Measurements from ENCODE around the gene BRF1. TPM values are rescaled to one million over a fixed set of nuclear protein-coding genes. Genes with fewer than 3 reads are reported as not detected.
A peak's percentile ranks its signal among the peaks of the same experiment; 100 is the strongest.

The BRF1 gene
- total RNA-seq, 2 experiments from 2014 or later: 25.5 to 27.4 TPM

DNA sequence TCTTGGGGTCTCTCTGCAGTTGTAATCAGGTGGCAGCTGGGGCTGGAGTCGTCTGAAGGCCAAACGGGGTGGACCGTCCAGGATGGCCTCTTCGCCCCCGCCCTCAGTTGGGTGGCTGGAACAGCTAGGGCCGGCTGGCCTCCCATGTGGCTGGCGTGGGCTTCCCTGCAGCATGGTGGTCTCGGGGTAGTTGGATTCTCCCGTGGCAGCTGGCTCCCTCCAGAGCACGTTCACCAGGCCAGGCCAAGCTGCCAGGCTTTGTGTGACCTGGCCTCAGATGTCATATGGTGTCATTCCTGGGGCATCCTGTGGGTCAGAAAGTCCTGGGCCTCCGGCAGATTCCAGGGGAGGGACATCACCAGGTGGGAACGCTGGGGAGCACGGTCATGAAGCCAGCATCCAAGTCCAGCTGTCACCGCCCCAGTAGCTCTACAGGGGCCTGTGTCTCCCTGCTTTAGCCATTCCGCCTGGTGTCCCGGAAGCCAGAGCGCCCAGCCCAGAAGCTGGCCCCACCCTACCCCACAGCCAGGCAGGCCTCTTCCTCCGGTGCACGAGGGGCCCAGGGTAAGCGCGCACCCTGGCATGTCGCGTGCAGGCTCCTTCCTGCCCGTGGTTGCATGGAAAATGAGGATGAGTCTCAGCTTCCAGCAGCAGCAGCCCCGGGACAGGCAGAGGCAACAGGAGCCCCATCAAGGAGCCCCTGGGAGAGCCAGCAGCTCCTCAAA is 118.3 kb downstream of the BRF1 start:
- intact Hi-C loops (cut with micrococcal nuclease): no loop called here
- ChIA-PET CTCF (interaction anchor here (0.6 to 3.1 kb wide), 7 partner anchors 13 to 631 kb away, joined by 3 to 13 read pairs (median 3); partner anchors contain the start of gene JAG2), POLR2A (interaction anchor here (1.1 kb wide), 1 partner anchor 10 kb away, joined by 4 read pairs; no protein-coding TSS in a partner anchor)
- Mint-ChIP-seq H3K4me3 (peak overlapping the region; percentile 38), H3K4me1 (ENCODE audit: low read depth) (peaks cover 7% of the 10 kb centered on the region), H3K9me3 (no peaks in the 10 kb centered on the region), H3K27me3 (no peaks in the 10 kb centered on the region), H3K36me3 (no peaks in the 10 kb centered on the region), H3K27ac (no peak overlapping the region)
- no peak for DNase-seq

- intact Hi-C loops (cut with micrococcal nuclease): no loop called here
- CTCF ChIA-PET: interaction anchor here (0.7 to 3.1 kb wide), 8 partner anchors 8 to 299 kb away, joined by 3 to 13 read pairs (median 4); partner anchors contain the start of gene JAG2
- DNase-seq: no peak
- peak overlapping the region; percentile 38 for H3K4me3 Mint-ChIP-seq
- no peaks in the 10 kb centered on the region for H3K9me3 Mint-ChIP-seq
- POLR2A ChIA-PET: interaction anchor here (1.1 kb wide), 1 partner anchor 9 kb away, joined by 4 read pairs; no protein-coding TSS in a partner anchor
- H3K36me3 Mint-ChIP-seq: no peaks in the 10 kb centered on the region
- no peaks in the 10 kb centered on the region for H3K27me3 Mint-ChIP-seq
- peaks cover 7% of the 10 kb centered on the region for H3K4me1 Mint-ChIP-seq (ENCODE audit: low read depth)
- no peak overlapping the region for H3K27ac Mint-ChIP-seq
These were observed 119.1 kb downstream of the BRF1 start for GRCh38 chr14:105181549-105182295.

GRCh38 chr14:105180592-105181548 is 119.9 kb downstream of the BRF1 start, which contains the start of gene NUDT14:
TSS of gene NUDT14 (minus strand) at chr14:105181312. CDS start at chr14:105181209, 103 bp downstream.
- Mint-ChIP-seq H3K4me1 (ENCODE audit: low read depth) (peaks cover 11% of the 10 kb centered on the region), H3K27ac (no peak within 1 kb of the TSS), H3K27me3 (no peaks in the 10 kb centered on the region), H3K4me3 (peak within 1 kb of the TSS; percentile 71), H3K9me3 (no peaks in the 10 kb centered on the region), H3K36me3 (no peaks in the 10 kb centered on the region)
- intact Hi-C loops (cut with micrococcal nuclease): no loop called here
- CTCF ChIA-PET: interaction anchor here (0.8 to 3.1 kb wide), 6 partner anchors 9 to 300 kb away, joined by 4 to 13 read pairs (median 6); partner anchors contain the start of gene JAG2
- peak; percentile 91 for DNase-seq
- POLR2A ChIA-PET: no interaction called here

GRCh38 chr14:105179191-105179590 is 121.6 kb downstream of the BRF1 start:
- intact Hi-C loops (cut with micrococcal nuclease): no loop called here
- Mint-ChIP-seq H3K36me3 (no peaks in the 10 kb centered on the region), H3K27me3 (no peaks in the 10 kb centered on the region), H3K9me3 (no peaks in the 10 kb centered on the region), H3K4me1 (ENCODE audit: low read depth) (peaks cover 20% of the 10 kb centered on the region), H3K4me3 (no peak overlapping the region), H3K27ac (no peak overlapping the region)
- no peak for DNase-seq
- ChIA-PET CTCF (no interaction called here), POLR2A (no interaction called here)

GRCh38 chr14:105178868-105179140 is 122.0 kb downstream of the BRF1 start:
- H3K4me3 Mint-ChIP-seq: no peak overlapping the region
- H3K9me3 Mint-ChIP-seq: no peaks in the 10 kb centered on the region
- H3K27ac Mint-ChIP-seq: no peak overlapping the region
- CTCF ChIA-PET: no interaction called here
- H3K4me1 Mint-ChIP-seq (ENCODE audit: low read depth): peaks cover 21% of the 10 kb centered on the region
- H3K36me3 Mint-ChIP-seq: no peaks in the 10 kb centered on the region
- POLR2A ChIA-PET: no interaction called here
- intact Hi-C loops (cut with micrococcal nuclease): no loop called here
- no peaks in the 10 kb centered on the region for H3K27me3 Mint-ChIP-seq
- DNase-seq: no peak

DNA sequence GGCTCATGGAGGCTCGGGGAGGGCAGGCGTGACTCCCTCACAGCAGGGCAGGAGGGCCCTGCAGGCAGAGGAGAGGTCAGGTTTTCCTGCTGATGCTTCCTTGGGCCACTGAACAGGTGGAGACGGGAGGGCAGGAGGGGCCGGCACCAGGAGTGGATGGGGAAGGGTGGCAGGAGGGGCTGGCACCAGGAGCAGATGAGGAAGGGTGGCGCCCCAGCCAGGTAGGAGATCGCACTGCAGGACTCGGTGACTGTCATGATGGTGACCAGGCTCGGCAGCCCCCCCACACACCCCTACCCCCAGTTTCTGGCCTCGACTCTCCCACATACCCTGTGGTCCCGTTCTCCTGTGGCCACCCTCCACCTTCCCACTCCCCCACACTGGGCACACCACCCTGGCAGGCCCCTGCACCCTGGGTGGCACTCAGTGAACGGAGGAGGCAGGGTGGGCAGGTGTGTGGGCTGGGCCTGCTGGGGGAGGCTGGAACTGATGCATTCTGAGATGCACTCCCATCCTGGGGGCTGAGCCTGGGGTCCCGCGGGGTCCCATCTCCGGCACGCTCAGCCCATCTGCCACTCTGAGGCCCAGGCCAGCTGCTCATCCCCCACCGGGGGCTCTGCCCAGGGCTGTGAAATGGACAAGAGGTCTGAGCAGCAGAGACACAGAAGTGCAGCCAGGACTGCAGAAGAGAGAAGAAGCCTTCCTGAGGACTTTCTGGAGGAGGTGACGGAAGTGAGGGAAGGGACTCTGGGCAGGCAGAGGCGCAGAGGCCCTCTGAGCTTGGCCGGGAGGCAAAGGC is 122.5 kb downstream of the BRF1 start:
- no peaks in the 10 kb centered on the region for H3K9me3 Mint-ChIP-seq
- ChIA-PET POLR2A (no interaction called here), CTCF (no interaction called here)
- no peaks in the 10 kb centered on the region for H3K27me3 Mint-ChIP-seq
- no peaks in the 10 kb centered on the region for H3K36me3 Mint-ChIP-seq
- H3K4me3 Mint-ChIP-seq: no peak overlapping the region
- peaks cover 21% of the 10 kb centered on the region for H3K4me1 Mint-ChIP-seq (ENCODE audit: low read depth)
- intact Hi-C loops (cut with micrococcal nuclease): no loop called here
- no peak overlapping the region for H3K27ac Mint-ChIP-seq
- no peak for DNase-seq

GRCh38 chr14:105177082-105177481 is 123.7 kb downstream of the BRF1 start:
- H3K4me3 Mint-ChIP-seq: no peak overlapping the region
- peaks cover 18% of the 10 kb centered on the region for H3K4me1 Mint-ChIP-seq (ENCODE audit: low read depth)
- ChIA-PET CTCF (interaction anchor here (1.3 to 1.4 kb wide), 2 partner anchors 9 to 89 kb away, joined by 3 to 4 read pairs; no protein-coding TSS in a partner anchor), POLR2A (no interaction called here)
- H3K9me3 Mint-ChIP-seq: no peaks in the 10 kb centered on the region
- DNase-seq: no peak
- H3K36me3 Mint-ChIP-seq: no peaks in the 10 kb centered on the region
- no peak overlapping the region for H3K27ac Mint-ChIP-seq
- no peaks in the 10 kb centered on the region for H3K27me3 Mint-ChIP-seq
- intact Hi-C loops (cut with micrococcal nuclease): no loop called here

GRCh38 chr14:105176513-105176912 is 124.3 kb downstream of the BRF1 start:
- Mint-ChIP-seq H3K4me3 (no peak overlapping the region), H3K27me3 (no peaks in the 10 kb centered on the region), H3K4me1 (ENCODE audit: low read depth) (peaks cover 18% of the 10 kb centered on the region), H3K9me3 (no peaks in the 10 kb centered on the region), H3K36me3 (no peaks in the 10 kb centered on the region), H3K27ac (no peak overlapping the region)
- CTCF ChIA-PET: interaction anchor here (1.3 to 1.4 kb wide), 2 partner anchors 9 to 89 kb away, joined by 3 to 4 read pairs; no protein-coding TSS in a partner anchor
- intact Hi-C loops (cut with micrococcal nuclease): no loop called here
- DNase-seq: no peak
- POLR2A ChIA-PET: no interaction called here

DNA sequence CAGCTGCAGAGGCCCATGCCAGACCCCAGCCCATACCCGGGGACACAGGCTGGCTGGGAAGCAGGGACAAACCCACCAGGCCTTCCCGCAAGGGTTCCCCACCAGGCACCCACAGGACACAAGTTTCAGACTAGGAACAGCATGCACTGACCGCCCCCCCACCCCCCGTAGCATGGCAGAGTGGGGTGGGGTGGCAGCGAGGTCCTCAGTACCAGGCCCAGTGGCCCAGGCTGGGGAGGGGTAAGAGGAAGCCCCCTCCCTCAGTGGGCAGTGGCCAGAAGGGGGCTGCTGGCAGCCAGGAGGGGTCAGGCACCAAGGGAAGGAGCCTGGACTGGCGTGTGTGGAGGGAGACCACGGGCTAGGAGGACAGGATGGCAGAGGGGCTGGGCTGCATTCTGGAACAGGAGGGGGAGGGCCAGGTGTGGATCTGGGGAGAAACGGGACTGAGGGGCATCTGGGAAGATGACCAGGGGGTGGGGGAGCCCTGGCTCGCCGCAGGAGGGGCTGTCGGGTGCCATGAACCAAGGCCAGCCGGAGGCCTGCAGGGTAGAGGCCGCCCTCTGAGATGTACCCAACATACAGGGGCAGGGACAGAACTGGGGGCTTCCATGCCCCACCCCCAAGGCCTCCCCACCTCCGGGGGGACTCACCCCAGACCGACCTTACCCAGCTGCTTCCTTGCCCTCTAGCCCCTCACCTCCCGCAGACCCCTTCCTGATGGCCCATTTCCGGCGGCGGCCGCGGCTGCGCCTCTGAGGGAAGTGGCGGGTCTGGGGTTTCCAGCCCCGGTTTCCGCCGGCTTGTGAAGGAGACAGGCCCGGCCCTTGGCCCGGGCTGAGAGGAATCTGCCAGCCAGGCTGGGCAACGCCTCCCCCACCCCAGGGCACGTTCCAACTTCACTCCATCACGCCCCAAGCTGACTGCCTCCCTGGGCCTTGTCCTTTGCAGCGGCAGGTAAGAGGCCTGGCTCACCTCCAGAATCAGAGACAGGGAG is 126.6 kb downstream of the BRF1 start:
- H3K36me3 Mint-ChIP-seq: no peaks in the 10 kb centered on the region
- CTCF ChIA-PET: no interaction called here
- intact Hi-C loops (cut with micrococcal nuclease): loop anchor here (5.0 kb wide), 1 partner anchor 82 kb away; no protein-coding TSS in a partner anchor
- H3K9me3 Mint-ChIP-seq: no peaks in the 10 kb centered on the region
- no peak overlapping the region for H3K27ac Mint-ChIP-seq
- peaks cover 26% of the 10 kb centered on the region for H3K4me1 Mint-ChIP-seq (ENCODE audit: low read depth)
- POLR2A ChIA-PET: no interaction called here
- H3K4me3 Mint-ChIP-seq: no peak overlapping the region
- peaks cover 6% of the 10 kb centered on the region for H3K27me3 Mint-ChIP-seq
- peak; percentile 63 for DNase-seq

DNA sequence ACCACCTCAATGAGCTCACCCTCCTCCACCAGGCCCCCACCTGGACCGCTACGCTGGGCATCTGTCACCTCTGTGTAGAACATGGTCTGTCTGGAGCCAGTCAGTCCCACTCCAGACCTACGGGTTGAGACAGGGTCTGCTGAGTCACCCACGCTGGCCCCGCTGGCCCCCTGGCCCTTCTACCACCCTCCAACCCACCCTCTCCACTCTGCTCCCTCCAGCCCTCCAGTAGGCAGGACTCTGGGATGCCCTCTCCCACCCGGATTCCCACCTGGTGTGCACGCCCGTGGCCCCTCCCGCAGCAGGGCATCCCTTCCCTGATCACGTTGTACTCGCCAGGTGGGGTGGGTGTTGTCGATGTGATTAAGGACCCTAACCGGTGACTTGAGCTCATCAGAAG is 127.7 kb downstream of the BRF1 start:
- no peaks in the 10 kb centered on the region for H3K36me3 Mint-ChIP-seq
- no peaks in the 10 kb centered on the region for H3K9me3 Mint-ChIP-seq

More for the DNA sequence above, 127.7 kb downstream of the BRF1 start:
- intact Hi-C loops (cut with micrococcal nuclease): loop anchor here (5.0 kb wide), 1 partner anchor 81 kb away; no protein-coding TSS in a partner anchor
- Mint-ChIP-seq H3K27ac (no peak overlapping the region), H3K27me3 (peaks cover 6% of the 10 kb centered on the region), H3K4me3 (no peak overlapping the region), H3K4me1 (ENCODE audit: low read depth) (peaks cover 26% of the 10 kb centered on the region)
- CTCF ChIA-PET: interaction anchor here (0.6 kb wide), 1 partner anchor 1882 kb away, joined by 3 read pairs; no protein-coding TSS in a partner anchor
- DNase-seq: no peak
- POLR2A ChIA-PET: no interaction called here

Data from activated CD4-positive, alpha-beta memory T cell treated with anti-CD3 and anti-CD28 coated beads for 36 hours (primary cell).